Sigmoid colon (tissue), 7 donors: ENCODE results near the gene LRRC10. TPM values are rescaled to one million over a fixed set of nuclear protein-coding genes. Genes with fewer than 3 reads are reported as not detected.

Experiments used
- DNase-seq: peaks from one replicate; pipeline ENCODE4 v3.0.0-alpha.2; 2019
- H3K27ac ChIP-seq, 4 donors: fragments of 200-600 bp; sonication (generic); one replicate each; pipeline ENCODE4 v1.5.1; 2016 to 2019; ENCODE audit warnings: mild to moderate bottlenecking in 1 of 4
- H3K27me3 ChIP-seq, 3 donors: fragments of 200-600 bp; sonication (generic); one replicate each; pipeline ENCODE4 v1.5.1; 2019; ENCODE audit warnings: mild to moderate bottlenecking in 1 of 3
- H3K36me3 ChIP-seq, 4 donors: fragments of 200-600 bp; sonication (generic); one replicate each; pipeline ENCODE4 v1.5.1; 2016 to 2019
- H3K4me1 ChIP-seq, 4 donors: fragments of 200-600 bp; sonication (generic); one replicate each; pipeline ENCODE4 v1.5.1; 2017 to 2019
- H3K4me3 ChIP-seq, 4 donors: fragments of 200-600 bp; sonication (generic); one replicate each; pipeline ENCODE4 v1.5.1; 2017 to 2019; ENCODE audit warnings: mild to moderate bottlenecking in 2 of 4, moderate library complexity in 1 of 4
- H3K9me3 ChIP-seq, 4 donors: fragments of 200-600 bp in 3 of 4; sonication (generic) in 3 of 4; one replicate each; pipeline versions ENCODE4 v1.5.1 to v1.6.1; 2013 to 2019
- CTCF ChIP-seq, 4 experiments: fragments of 450-650 bp in 3 of 4; fragments of 200-600 bp in 1 of 4; IDR thresholded peaks; one replicate each; pipeline ENCODE4 v1.5.1; 2016 to 2019; ENCODE audit warnings: antibody characterized with exemption in 4 of 4, mild to moderate bottlenecking in 3 of 4, moderate library complexity in 2 of 4
- EP300 ChIP-seq, 4 donors: sonication (generic); formaldehyde crosslinking; IDR thresholded peaks; one replicate each; pipeline ENCODE4 v1.6.1; 2017; ENCODE audit warnings: antibody characterized with exemption in 4 of 4
- POLR2A ChIP-seq, 2 donors: fragments of 450-650 bp; IDR thresholded peaks; one replicate each; pipeline ENCODE4 v1.6.1; 2016; ENCODE audit warnings: antibody characterized with exemption in 2 of 2, mild to moderate bottlenecking in 2 of 2, moderate library complexity in 2 of 2
- POLR2AphosphoS5 ChIP-seq, 4 donors: sonication (generic); formaldehyde crosslinking; IDR thresholded peaks; one replicate each; pipeline ENCODE4 v1.6.1; 2017; ENCODE audit warnings: antibody characterized with exemption in 4 of 4
- WGBS, 2 donors: extraction: QIAGEN DNeasy Blood & Tissue Kit; methylation state at CpG; one replicate each; pipeline ENCODE4 v1.1.7; 2013; 5-methylcytosine and 5-hydroxymethylcytosine counted together
- intact Hi-C: fragments of 100-400 bp; cut with DNase I; formaldehyde crosslinking; loops from one replicate; pipeline ENCODE4 v1.15.1; 2023
- polyA plus RNA-seq, 3 donors: library from polyadenylated mRNA; stranded (reverse); fragments of 200-250 nt; gene quantifications; one replicate each; pipeline ENCODE4 v1.2.3, GENCODE V29; 2013
- total RNA-seq, 4 donors: library from RNA; depleted of rRNA; stranded (reverse); fragments of >200 nt; gene quantifications; one replicate each; pipeline ENCODE4 v1.1.0, GENCODE V29; 2016
- donor health status: healthy with polysubstance abuse.
- donor health status: Bipolar disorder and iron deficiency.
- donor health status: healthy.

The LRRC10 gene
- total and polyA plus RNA-seq, 7 donors, result under 0.01 to 0.01 TPM; not detected in 5

DNA sequence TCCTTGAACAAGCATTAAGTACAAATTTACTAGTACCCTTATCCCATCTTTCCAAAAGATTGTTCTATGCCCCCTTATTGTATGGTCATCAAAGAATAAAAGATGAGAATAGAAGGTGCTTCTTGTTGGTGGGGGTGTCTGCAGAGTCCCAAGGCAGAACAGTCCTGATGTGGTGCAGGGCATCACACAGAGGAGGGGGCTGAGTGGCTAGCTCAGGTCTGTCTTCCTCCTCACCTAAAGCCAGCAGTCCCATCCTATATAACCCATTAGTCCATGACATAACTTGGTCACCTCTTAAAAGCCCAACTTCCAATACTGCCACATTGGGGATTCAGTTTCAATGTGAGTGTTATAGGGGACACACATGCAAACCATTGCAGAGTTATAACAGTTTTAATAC, 9.9 kb downstream of the LRRC10 start:
- Histone ChIP-seq H3K9me3 (no peaks in the 10 kb centered on the region), H3K27me3 (no peaks in the 10 kb centered on the region), H3K27ac (no peak overlapping the region), H3K4me3 (no peak overlapping the region), H3K4me1 (no peaks in the 10 kb centered on the region), H3K36me3 (peaks cover 33 to 79% (median 47%) of the 10 kb centered on the region in 4 donors)
- intact Hi-C loops, result no loop called here
- TF ChIP-seq POLR2AphosphoS5 (IDR thresholded peaks at IDR 0.05), result no peak
- no peak for TF ChIP-seq CTCF (IDR thresholded peaks at IDR 0.05)
- no peak for TF ChIP-seq POLR2A (IDR thresholded peaks at IDR 0.05)
- TF ChIP-seq EP300 (IDR thresholded peaks at IDR 0.05), result no peak
- DNase-seq, result no peak

DNA sequence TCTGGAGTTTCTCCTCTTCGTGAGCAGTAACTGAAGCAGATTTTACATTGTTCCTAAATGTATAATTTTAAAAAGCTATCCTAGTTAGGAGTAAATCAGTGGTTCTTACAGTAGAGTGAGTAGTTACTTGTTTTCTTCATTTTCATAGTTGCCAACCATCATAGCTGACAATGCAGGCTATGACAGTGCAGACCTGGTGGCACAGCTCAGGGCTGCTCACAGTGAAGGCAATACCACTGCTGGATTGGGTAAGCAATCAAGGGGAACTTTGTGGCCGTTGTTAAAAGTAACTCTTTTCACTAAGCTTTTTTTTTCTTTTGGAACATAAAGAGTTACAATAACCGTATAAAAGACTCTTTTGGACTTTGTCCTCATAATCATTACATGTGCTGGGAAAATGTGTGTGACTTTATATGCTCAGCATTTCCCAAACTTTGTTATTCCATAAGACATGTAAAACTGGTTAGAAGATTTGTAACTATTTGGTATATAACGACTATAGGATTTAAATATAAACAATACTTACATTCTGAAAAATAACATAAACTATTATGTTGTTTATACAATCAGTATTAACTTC, 12.4 kb downstream of the LRRC10 start:
- no peak overlapping the region for H3K27ac ChIP-seq
- H3K27me3 ChIP-seq, result no peaks in the 10 kb centered on the region
- 12 to 52% methylated on average over 4 of the region's 4 CpGs for WGBS, 2 donors
- no peaks in the 10 kb centered on the region for H3K4me1 ChIP-seq
- H3K36me3 ChIP-seq, result peaks cover 40 to 98% (median 59%) of the 10 kb centered on the region in 4 donors
- DNase-seq, result no peak
- intact Hi-C loops, result loop anchor here (10.0 kb wide), 1 partner anchor 333 kb away; no protein-coding TSS in a partner anchor
- no peak overlapping the region for H3K4me3 ChIP-seq
- TF ChIP-seq POLR2AphosphoS5 (IDR thresholded peaks at IDR 0.05) (no peak), POLR2A (IDR thresholded peaks at IDR 0.05) (no peak), EP300 (IDR thresholded peaks at IDR 0.05) (no peak), CTCF (IDR thresholded peaks at IDR 0.05) (no peak)
- H3K9me3 ChIP-seq, result no peaks in the 10 kb centered on the region

DNA sequence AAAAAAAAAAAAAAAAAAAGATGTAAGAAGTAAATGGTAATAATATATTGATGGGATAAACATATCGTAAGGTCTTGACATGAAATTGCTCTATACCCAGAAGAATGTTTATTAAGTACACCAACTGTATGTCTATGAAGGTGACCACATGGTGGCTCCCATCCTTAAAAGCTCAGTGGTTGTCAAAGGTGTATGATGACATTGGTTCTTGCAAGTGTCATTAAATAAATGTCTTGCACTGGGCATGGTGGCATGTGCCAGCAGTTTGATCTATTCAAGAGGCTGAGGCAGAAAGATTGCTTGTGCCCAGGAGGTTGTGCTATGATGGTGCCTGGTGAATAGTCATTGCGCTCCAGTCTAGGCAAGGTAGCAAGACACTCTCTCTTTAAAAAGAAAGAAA, 15.0 kb downstream of the LRRC10 start:
- intact Hi-C loops, result loop anchor here (10.0 kb wide), 1 partner anchor 331 kb away; no protein-coding TSS in a partner anchor
- TF ChIP-seq POLR2A (IDR thresholded peaks at IDR 0.05) (no peak), POLR2AphosphoS5 (IDR thresholded peaks at IDR 0.05) (no peak), EP300 (IDR thresholded peaks at IDR 0.05) (no peak), CTCF (IDR thresholded peaks at IDR 0.05) (no peak)
- peaks cover 46 to 98% (median 71%) of the 10 kb centered on the region in 4 donors for H3K36me3 ChIP-seq
- no peaks in the 10 kb centered on the region for H3K27me3 ChIP-seq
- DNase-seq, result no peak
- no peaks in the 10 kb centered on the region for H3K9me3 ChIP-seq
- no peaks in the 10 kb centered on the region for H3K4me1 ChIP-seq
- 97 to 98% methylated on average over 2 of the region's 2 CpGs for WGBS, 2 donors
- H3K27ac ChIP-seq, result no peak overlapping the region
- no peak overlapping the region for H3K4me3 ChIP-seq

GRCh38 chr12:69589082-69589481, 21.6 kb downstream of the LRRC10 start:
- no peak for TF ChIP-seq POLR2AphosphoS5 (IDR thresholded peaks at IDR 0.05)
- no peak for TF ChIP-seq CTCF (IDR thresholded peaks at IDR 0.05)
- no peak for TF ChIP-seq POLR2A (IDR thresholded peaks at IDR 0.05)
- TF ChIP-seq EP300 (IDR thresholded peaks at IDR 0.05), result no peak
- H3K4me1 ChIP-seq, result peaks cover 0 to 12% (median 10%) of the 10 kb centered on the region in 4 donors
- DNase-seq, result no peak

More at GRCh38 chr12:69589082-69589481, 21.6 kb downstream of the LRRC10 start:
- WGBS, 2 donors, result 89 to 97% methylated on average over 2 of the region's 2 CpGs
- no peaks in the 10 kb centered on the region for H3K9me3 ChIP-seq
- peaks cover 26 to 75% (median 58%) of the 10 kb centered on the region in 4 donors for H3K36me3 ChIP-seq
- no peak overlapping the region for H3K27ac ChIP-seq
- no peaks in the 10 kb centered on the region for H3K27me3 ChIP-seq
- H3K4me3 ChIP-seq, result no peak overlapping the region
- intact Hi-C loops, result loop anchor here (5.0 to 10.0 kb wide), 3 partner anchors 117 to 344 kb away; partner anchors contain the start of genes FRS2 and YEATS4
